Measurements from ENCODE around the gene ZNF329.
A peak's percentile ranks its signal among the peaks of the same experiment; 100 is the strongest.
"Not testable (repeated sequence)": the region's sequence is repeated elsewhere in the genome, so short reads cannot be mapped to it uniquely, and the experiment has no call there.

Gene ZNF329

DNA sequence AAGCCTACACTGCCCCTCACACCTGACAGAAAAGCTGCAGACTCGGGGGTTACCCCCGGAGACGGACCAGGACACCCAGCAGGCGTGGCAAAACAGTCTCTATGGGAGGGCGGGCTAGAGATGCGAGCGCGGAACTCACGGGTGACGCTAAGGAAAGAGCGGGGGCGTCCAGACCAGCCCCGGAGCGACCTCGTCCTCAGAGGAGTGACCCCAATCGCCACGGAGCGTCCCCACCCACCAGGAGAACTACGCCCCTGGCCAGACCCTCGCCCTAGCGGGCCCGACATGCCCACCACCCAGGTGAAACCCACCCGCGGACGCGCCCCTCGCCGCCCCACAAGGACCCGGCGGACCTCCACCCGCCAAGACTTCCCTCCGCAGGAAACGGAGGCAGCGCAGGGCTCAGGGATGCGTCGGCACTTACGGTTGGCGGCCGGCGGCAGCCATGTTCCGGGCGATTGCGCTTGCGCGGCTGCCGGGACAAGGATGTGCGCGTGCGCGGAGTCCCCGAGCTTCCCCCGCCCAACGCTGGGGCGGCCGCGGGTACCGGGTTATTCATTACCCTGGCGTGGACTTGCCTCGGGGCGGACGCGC, at the start of gene ZNF329:
ZNF329 (minus strand) TSS at position 462 of the 594 bp plus-strand sequence. CDS start 21,286 bp downstream, outside the sequence.
- peak; percentile 74 for DNase-seq (ENCODE audit: low spot score)

DNA sequence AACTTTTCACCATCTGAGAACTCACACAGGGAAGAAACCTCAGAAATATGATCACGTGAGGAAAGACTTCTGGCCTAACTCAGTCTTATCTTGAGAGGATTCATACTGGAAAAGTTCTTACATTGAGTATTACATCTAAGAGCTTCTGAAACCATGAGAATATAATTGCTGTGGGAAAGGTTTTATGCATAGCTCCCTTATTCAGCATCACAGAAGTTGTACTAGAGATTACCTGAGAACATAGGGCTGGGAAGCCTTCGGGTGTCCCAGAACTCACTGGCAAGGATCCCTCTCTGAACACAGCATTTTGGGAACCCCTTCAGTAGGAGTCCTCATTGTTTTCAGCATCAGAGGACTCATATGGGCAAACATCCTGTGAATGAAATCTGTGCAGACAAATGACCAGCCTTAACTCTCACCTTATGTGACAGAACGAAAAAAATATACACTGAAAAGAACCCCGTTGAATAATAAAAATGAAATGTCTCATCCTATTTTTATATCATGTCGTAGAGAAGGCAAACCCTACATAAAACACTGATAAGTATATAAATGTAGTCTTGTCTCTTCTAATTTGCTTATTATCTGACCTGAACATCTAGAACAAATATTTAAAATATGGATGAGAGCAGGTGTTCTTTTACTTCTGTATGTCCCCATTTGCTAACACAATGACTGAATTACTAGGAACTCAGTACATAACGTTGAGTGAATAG, 46.5 kb upstream of the ZNF329 start:
- DNase-seq (ENCODE audit: low spot score) = no peak

DNA sequence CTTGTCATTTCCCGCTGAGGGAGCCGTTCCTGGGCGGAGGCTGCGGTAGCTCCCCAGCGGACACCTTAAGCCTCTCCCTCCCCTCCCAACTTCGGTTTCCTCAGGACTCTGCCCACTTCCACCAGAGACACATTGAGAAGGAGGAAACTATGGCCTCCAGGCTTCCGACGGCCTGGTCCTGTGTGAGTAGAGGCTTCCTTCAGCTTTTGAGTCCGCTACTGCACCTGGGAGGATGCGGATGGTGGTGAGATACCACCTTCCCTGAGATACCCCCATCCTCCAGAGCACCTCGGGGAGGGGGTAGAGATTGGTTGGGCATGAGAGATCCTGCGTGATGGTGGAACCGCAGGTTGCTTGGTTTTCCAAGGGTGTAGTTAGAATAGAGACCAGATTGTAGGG, 33.2 kb upstream of the ZNF329 start:
- DNase-seq (ENCODE audit: low spot score) = no peak

DNA sequence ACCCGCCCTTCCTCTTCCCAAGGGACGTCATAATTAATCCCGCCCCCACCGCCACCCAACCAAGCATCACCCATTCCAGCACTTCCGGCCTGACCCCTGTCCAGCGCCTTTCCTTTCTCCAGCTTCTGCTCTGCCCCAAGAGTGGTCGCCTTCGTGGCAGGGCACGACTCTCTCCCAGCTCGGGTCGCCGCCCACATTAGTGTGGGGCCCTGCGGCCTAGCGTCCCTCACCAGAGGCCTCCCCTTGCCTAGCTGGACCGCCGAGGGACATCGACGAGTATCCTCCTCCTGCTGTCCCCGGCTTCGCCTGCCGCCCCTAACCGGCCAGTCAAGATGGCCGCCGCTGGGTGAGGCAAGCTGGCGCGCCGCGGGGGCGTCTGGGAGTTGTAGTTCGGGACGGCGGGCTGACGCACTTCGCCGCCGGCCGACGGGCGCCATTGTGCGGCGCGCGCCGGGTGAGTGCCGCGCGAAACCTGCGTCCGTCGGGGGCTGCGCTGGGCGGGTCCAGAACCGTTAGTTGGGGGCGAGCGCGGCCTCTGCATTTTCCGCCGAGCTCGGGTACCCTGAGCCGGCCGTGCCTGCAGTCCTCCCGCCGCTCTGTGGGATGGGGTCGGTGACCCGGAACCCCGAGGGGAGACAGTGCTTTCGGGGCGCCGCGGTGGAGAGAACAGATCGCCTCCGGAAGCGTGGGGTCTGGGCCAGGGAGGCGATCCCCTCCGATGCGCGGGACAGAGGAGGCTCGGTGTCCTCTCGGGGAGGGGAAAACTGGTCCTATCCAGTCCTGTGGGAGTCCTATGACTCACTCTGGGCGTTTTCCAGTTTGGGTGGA, 32.6 kb upstream of the ZNF329 start, which contains the start of gene ZNF274:
ZNF274 (plus strand) TSS at position 73 of the 828 bp plus-strand sequence. CDS start 905 bp downstream, outside the sequence.
- peak; percentile 80 for DNase-seq (ENCODE audit: low spot score)

GRCh38 chr19:58182577-58182988, 32.0 kb upstream of the ZNF329 start:
- no peak for DNase-seq (ENCODE audit: low spot score)

DNA sequence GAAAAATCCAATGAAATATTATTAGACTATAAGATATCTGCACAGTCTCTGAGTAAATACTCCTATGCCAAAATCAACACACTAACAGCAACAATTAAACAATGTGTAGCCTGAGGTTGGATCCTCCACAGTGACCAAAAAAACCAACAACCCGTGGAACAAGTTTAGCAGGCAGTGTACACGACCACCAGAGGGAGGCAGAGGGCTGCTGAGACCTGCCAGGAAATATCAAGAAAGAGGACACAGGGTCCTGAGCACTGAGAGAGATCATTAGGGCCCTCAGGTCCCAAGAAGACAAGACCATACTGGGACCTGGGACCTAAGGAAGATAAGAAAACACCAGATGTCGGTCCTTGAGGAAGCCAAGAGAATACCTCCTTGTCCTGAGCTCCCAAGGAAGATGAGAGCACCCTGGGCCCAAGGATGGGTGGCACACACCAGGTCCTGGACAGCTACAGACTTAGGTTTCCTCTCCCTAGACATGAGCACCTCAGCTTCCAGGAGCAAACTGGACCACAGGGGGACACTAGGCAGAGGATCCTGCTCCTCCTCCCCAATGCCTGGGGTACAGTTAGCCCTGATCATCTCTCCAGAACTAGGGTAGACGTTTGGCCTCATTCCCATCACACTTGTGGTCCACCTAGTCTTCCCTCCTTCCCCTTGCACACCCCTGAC, 31.4 kb upstream of the ZNF329 start:
- no peak for DNase-seq (ENCODE audit: low spot score)

DNA sequence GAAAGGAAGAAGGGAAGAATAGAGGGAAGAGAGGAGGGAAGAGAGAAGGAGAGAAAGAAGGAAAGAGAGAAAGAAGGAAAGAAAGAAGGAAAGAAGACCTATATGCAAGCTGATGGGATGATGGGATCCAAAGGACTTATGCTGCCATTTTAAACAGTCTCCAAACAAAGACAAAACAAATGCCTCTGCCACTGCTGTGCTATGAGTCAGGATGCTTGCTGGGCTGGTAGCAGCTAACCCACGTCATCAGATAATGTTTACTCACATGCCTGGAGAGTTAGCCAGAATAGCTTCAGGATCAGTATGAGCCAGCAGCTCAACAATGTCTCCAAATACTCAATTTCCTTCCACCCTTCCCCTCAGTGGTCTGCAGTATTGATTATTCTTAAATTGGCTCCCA, 20.3 kb upstream of the ZNF329 start:
- no peak for DNase-seq (ENCODE audit: low spot score)

GRCh38 chr19:58166708-58167280, 16.2 kb upstream of the ZNF329 start:
- no peak for DNase-seq (ENCODE audit: low spot score)

GRCh38 chr19:58166268-58166667, 15.7 kb upstream of the ZNF329 start:
- no peak for DNase-seq (ENCODE audit: low spot score)

DNA sequence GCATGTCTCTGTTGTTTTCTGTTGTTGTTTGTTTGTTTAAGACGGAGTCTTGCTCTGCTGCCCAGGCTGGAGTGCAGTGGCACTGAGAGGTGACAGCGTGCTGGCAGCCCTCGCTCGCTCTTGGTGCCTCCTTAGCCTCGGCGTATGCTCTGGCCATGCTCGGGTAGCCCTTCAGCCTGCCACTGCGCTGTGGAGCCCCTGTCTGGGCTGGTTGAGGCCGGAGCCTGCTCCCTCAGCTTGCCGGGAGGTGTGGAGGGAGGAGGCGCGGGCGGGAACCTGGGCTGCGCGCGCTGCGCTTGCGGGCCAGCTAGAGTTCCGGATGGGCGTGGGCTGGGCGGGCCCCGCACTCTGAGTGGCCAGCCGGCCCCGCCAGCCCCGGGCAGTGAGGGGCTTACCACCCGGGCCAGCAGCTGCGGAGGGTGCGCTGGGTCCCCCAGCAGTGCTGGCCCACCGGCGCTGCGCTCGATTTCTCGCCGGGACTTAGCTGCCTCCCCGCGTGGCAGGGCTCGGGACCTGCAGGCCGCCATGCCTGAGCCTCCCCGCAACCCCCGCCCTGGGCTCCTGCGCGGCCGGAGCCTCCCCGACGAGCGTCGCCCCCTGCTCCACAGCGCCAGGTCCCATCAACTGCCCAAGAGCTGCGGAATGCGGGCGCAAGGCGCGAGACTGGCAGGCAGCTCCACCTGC, 6.6 kb upstream of the ZNF329 start:
- no peak for DNase-seq (ENCODE audit: low spot score)

GRCh38 chr19:58154679-58155648, 4.4 kb upstream of the ZNF329 start:
- no peak for DNase-seq (ENCODE audit: low spot score)

GRCh38 chr19:58154287-58154678, 3.7 kb upstream of the ZNF329 start:
- DNase-seq (ENCODE audit: low spot score) = no peak

GRCh38 chr19:58153386-58153785, 2.8 kb upstream of the ZNF329 start:
- DNase-seq (ENCODE audit: low spot score) = no peak

- DNase-seq (ENCODE audit: low spot score) = not testable (repeated sequence)
Observed at GRCh38 chr19:58147475-58147874, 3.1 kb downstream of the ZNF329 start.

DNA sequence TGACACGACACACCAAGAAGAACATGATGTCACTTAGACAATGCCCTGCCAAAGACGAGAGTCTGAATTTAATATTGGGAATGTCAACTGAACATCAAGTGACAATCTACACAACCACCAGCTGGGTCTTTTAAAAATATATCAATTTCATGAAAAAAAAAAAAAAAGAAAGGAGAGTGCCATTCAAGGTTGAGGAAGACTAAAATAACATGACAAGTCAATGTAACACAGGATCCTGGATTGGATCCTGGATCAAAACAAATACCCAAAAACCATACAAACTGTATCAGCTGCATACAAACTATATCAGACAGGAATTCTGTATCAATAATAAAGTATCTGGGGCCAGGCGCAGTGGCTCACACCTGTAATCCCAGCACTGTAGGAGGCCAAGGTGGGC, 4.7 kb downstream of the ZNF329 start:
- no peak for DNase-seq (ENCODE audit: low spot score)

DNA sequence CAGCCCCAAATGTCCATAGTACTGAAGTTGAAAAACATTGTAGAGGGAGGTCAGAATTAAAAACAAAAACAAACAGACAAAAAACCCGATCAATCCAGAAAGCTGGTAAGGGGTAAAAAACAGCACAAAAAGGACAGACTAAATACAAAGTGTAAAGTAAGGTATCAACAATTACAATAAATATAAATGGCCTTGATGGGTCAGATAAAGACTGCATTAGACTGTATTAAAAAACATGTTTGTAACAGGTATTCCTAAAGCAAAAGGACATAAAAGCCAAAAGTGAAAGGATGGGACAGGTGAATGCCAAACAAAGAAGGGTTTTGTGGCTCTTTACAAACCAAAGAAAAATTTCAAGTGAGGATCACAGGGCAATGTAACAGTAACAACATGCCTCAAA, 16.3 kb downstream of the ZNF329 start:
- DNase-seq (ENCODE audit: low spot score) = no peak

- DNase-seq (ENCODE audit: low spot score) = no peak
Observed at GRCh38 chr19:58129284-58129683, 21.3 kb downstream of the ZNF329 start.

DNA sequence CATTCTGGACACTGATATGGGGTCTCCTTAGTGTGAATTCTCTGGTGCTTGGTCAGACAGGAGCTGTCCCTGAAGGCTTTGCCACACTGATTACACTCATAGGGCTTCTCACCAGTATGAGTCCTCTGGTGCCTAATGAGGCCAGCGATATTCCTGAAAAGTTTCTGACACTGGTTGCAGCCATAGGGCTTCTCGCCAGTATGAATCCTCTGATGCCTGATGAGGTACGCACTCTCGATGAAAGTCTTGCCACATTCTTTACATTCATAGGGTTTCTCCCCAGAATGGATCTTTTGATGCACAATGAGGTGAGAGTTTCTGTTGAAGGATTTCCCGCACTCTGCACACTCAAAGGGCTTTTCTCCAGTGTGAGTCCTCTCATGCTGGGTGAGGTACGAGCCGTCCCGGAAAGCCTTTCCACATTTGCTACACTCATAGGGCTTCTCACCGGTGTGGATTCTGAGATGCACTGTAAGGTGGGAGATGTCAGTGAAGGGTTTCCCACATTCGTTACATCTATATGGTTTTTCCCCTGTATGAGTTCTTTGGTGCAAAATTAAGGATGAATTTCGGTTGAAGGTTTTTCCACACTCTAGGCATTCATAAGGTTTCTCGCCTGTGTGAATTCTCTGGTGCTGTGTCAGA, 22.4 kb downstream of the ZNF329 start:
- DNase-seq (ENCODE audit: low spot score) = no peak

DNA sequence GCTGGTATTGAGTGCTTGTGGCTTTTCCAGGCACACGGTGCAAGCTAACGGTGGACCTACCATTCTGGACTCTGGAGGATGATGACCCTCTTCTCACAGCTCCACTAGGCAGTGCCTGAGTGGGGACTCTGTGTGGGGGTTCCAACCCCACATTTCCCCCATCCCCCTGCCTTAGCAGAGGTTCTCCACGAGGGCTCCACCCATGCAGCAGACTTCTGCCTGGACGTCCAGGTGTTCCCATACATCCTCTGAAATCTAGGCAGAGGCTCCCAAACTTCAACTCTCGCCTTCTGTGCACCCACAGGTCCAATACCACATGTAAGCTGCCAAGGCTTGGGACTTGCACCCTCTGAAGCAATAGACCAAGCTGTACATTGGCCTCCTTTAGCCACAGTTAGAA, 27.2 kb downstream of the ZNF329 start:
- DNase-seq (ENCODE audit: low spot score) = no peak

Measured in LoVo (cell line).